A204.1 (cell line): ENCODE results near the gene HOXD13.

Experiments
- FAIRE-seq: peaks from 2 replicates; lab custom pipeline; 2012; peaks lifted over from hg19 to GRCh38; lab: Jason Lieb, UNC

Gene HOXD13

DNA sequence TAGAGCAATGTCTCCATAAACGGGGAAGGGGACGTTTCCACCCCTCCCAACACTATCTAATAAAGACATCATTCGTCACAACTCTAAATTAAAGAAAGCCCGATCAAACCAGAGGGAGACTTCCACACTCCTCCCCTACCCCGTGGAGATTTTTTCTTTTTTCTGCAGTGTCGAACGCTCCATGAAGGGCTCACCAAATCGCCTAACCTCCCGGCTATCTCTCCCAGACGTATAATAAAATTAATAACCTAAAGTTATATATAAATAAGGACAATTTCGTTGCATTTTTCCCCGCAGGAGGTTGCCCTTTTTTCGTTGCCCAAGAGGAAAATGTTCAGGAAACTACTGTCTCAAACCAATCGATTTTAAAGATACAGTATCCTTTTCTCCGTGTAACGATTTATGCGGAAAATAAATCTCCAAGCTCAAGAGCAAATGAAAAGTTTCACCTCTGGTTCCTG, 11.1 kb upstream of the HOXD13 start:
- no peak for FAIRE-seq

DNA sequence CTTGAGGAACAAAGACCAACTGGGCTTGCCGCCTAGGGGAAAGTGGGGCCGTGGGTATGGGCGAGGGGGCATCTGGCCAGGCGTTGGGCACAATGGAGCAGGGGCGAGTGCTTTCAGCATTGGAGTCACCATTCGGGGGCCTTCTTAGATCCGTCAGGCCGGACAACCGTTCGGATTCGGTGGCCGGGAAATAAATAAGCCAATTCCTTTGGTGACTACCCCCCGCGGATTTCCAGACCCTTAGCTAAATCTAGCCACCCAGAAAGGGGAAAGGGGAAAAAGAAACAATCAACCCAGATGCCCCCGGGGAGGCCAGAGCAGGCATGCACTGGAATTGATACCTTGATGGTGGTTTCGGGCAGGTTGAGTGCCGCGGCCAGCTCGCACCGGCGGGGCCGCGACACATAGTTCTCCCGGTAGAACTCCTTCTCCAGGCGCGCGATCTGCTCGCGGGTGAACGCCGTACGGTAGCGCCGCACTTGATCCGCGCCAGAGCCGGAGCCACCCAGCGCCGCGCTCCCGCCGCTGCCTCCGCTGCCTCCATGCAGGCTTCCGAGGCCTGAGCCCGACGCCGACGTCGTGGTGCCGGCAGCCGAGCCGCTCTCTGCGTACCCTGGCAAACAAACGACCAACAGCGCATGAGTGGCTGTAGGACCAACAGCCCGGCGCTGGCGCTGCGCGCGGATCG, 10.5 kb upstream of the HOXD13 start:
- no peak for FAIRE-seq

DNA sequence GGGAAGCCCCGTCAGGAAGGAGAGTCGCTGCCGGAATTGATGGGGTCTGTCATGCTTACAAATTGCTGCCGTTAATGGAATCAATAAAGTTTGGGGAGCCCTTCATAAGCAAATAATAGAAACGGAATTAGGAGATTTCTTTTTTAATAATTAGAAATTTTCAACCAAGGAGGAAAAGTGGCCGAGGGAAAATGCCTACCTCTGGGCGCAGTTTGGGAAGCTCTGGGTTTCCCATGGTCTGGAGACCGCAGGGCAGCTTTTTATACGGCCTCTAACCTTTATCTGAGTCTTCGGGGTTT, 10.0 kb upstream of the HOXD13 start:
- no peak for FAIRE-seq

DNA sequence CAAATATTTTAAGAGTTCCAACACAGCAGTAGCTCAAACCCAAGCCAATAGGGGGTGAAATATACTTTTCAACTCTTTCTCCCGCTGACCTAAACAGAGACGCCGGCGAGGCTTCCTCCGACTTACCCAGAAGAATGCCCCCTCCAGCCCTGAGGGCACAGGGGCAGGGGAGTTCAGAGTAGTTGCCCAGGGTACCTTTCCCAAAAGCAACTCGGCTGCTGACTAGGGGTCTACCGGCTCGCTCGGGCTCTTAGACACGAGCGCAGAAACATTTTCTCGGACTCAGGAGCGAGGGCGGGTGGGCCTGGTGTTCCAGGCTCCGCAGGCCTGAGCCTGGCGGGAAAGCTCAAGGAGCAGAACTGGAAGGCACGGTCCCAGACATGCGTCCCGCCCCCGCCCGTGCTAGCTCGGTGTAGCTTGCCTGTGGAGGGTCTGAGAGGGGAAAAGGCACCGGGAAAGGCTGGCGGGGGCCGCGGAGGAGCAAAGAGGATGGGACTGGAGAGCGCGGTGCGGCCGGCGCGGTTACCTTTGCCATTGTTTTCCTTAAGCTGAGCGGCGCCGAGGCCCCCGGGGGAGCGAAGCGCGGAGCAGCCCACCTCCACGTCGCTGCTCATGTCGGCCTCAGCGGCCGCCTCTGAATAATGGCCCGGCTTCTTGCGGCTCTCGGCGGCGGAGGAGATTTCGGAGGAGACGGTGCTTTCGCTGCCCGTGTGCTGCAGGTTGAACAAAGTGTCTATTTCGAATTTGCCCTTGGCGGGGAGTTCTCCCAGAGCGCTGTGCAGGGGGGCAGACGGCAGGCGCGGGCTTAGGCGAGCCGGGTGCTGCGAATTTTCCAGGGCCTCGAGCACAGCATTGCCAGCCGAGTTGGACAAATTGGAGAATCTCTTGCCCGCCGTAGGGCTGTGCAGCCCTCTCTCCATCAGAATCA, 9.4 kb upstream of the HOXD13 start:
- FAIRE-seq = no peak

DNA sequence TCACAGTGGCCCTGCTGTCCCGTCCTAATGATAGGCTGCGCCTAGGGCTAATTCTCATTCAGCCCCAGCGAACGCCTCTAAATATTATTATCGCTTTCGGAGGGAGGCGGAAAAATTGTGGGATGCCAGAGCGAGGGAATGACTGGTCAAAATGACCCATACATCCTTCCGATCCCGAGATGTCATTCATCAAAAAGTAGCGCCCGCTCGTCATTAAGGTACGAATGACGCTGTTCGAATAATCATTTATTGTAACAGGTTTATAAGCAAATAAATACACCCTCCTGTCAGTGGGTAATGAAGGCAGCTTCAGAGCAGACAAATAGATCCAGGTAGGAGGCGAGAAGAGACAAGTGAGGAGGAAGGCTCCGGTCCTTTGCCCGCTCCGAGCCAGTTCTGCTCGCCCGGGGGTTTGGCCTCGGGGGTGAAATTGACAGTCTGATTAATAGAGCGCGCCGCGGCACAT, 8.7 kb upstream of the HOXD13 start, which contains the start of gene EVX2:
Gene EVX2, minus strand, starts transcription at position 167 of the 466 bp plus-strand sequence. CDS start 186 bp downstream, outside the sequence.
- no peak for FAIRE-seq

DNA sequence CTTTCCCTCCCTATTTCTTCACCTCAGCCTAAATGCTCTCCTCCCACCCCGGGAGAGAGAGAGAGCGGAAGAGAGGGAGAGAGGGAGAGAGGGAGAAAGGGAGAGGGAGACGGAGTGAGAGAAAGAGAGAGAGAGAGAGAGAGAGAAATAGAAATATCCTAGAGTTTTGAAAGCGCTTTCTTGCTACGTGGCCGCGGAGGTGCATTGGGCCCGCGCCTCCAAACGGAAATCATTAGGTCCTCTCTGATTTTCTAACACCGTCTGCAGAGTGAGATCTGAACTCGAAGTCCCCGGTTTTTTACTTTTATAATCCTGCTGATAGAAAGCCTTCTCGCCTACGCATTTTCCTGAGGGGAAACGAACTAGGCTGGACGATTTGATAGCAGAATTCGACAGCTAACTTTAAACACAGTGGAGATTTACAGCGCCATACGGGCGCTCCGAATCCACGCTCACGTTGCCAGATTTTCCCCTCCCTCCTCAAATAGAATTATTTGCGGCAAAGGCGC, 7.9 kb upstream of the HOXD13 start:
- no peak for FAIRE-seq

DNA sequence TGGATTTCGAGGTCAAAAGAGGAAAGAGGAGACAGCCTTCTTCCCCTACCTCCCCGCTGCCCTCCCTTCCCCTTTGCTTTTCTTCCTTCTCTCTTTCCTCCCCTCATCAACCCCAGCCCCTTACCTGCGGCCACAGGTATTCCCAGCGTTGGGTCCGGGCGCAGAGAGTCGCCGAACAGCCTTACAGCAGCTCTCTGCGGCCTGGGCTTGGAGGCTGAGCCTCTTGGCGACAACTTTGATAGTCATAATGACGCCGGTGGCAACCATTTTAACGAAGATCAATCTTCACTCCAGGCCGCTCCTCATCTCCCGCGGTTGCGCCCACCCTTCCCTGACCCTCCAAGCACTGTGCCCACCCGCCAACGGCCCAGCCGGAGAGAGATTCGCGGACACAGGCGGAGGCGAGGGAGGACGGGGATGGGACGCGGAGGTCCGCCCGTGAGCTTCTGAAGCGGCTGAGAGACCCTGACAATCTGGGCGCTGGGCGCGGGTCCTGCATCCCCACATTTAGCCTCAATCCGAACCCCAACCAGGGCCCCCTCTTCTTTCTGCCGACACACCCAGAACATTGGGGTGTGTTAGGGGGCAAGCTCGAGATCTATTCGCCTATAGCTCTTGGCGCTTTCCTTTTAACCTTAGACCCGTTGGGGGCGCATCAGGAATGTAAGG, 7.3 kb upstream of the HOXD13 start:
- FAIRE-seq = no peak

DNA sequence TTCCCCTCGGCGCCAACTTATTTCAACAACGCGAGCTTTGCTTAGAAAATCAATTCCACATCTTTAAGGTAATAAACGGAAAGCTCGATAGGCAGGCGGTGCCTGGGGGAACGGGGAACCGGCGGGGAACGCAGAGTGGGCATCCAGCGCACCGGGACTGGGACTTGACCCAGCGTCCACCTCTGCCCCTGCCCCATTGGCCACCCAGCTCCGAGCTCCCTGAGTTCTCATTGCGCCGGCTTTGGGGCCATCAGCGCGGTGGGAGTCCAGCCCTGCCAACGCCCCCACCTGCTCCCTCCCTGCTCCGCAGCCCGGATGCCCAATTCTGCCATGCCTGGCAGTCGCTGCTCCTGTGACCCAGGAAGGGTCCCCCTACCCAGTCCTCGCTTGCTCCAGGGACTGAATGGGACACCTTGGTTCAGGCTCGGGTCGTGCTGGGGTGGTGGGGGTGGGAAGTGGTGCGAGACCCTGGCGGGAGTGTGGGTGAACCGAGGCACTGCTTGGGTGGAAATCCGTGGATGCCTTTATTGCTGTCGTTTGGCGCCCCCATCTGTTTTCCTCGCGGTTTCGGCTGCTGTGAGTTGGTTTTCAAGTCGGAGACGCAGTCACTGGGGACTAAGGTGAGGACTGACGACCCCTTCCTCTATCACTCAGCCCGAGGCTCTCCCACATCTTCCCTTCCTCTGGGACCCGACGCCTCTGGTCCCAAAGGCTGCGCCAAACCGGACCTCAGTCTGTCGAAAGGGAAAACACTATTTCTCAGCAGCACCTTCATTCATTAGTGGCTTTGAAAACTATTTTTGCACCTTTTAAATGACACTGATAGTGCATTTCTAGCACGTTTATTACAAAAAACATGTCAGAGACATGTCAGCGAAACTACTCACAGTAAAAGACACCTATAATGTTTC, 6.4 kb upstream of the HOXD13 start:
- no peak for FAIRE-seq

DNA sequence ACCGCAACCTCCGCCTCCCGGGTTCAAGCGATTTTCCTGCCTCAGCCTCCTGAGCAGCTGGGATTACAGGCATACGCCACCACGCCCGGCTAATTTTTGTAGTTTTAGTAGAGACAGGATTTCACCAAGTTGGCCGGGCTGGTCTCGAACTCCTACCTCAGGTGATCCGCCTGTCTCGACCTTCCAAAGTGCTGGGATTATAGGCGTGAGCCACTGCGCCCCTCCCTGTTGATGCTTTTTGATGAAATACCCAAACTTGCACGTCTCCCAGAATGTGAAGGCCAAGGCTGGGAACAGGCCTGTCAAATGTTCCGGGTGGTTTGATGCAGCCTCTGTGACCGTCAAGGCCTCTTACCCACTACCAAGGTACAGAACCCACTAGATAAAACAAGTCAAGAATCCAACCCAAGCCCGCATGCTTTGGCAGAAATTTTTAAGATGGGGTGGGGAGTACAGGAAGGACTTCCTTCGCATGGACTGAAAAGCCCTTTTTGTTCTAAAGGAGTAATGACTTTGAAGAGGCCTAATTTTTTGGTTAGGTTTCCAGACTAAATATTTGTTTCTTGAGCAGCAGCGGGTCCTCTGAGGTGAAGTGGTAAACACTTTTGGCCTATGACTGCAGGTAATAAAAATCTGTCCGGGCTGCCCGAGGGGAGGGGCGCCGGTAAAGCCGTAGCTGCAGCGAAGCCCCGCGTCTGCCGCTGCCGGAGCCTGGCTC, 5.0 kb upstream of the HOXD13 start:
- no peak for FAIRE-seq

DNA sequence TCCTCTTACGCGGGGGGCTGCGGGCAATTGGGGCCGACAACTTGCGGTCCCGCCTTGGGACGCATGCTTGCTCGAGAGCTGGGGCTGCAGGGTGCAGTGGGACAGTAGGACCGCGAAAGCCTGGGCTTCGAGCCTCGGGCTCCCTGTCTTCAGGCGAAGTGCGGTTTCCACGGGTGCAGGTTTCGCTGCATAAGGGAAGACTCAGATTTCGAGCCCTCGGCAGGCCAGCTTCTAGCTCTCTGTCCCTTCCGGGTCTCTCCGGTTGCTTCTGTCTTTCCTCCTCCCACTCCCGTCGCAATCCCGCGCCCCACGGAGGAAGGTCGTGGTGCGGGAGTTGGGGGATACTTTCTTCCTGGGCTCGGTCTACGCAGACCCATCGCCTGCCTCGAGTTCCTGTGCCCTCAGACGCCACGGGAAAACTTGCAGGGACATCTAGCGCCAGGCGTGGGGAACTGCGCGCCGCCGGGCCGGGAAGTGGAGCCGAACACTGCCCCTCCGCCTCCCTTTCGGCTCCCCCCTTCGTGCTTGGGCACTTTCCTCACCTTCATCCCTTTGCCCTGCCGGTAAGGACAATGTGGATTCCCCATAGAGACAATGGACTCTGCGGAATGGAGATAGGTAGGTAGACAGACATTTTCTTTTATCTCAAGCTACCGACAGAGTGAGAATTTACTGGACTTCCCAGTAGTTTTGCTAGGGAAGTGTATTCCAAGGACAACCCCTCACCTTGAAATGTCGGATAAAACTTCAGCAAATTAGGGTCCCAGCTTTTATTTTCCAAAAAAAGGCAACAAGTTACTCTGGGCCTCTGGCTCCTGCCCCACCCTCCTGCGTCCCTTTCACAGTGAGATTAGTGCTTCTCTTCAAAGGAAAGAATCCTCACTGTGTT, 4.2 kb upstream of the HOXD13 start:
- FAIRE-seq = no peak

DNA sequence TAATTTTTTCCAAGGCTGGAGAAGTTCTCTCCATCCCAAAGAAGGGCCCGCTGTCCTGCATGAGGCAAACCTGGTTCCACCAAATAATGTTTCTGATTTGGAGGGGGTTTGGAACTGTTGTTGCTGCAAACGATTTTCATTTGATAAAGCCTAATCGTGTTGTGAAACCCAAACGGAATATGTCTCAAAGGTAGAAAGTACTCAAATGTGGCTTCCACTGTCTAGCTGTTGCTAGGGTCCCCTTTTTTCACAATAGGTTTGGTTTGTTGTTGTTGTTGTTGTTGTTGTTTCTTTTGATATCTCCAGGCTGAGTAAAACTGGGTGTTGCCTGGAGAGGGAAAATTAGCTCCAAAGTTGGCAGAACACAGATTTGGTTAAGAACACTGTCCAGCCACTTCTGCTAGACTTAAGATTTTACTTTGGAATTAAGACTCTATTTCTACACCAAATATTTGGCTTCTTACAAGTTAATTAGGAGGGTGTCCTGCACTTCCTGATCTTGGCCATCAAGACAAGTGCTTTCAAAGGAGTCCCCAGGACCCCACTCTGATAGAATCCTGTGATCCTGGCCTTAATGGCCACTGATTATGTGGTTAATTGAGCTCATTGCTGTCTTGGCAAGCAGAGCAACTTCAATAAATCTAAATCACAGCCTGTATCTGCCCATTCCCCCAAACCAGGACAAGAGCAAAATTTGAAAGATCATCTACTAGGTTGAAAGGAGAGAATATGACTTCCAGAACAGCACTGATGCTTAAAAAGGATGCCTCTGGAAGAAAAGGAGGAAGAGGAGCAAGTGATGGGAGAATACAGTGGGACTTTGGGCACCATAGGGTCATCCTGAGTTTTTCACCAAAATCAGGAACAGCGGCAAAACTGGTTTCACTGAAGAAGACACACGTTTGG, 3.3 kb upstream of the HOXD13 start:
- FAIRE-seq = no peak

DNA sequence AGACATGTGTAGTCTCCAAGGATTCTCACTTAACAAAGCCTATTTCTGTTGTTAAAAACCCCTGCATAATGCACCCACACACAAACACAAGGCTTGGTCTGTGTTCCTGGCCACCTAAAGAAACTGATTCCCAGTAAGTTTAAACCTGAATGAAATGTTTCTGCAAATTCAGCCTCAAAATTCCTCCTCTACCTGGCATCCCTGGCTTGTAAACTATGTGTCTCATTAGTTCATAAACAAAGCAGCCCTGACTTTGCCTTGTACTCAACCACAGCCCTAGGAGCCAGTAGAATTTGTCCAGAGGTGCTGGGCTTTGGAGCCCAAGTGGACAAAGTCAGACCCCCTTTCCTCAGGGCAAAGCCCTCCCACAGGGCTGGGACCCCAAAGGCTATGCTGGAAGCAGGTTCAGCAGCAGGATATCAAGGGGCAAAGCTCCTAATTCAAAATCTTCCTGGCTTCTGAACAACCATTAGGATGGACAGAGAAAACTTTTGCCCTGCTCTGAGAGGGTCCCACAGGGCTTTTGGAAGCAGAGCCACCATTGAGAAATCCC, 2.6 kb upstream of the HOXD13 start:
- FAIRE-seq = no peak

DNA sequence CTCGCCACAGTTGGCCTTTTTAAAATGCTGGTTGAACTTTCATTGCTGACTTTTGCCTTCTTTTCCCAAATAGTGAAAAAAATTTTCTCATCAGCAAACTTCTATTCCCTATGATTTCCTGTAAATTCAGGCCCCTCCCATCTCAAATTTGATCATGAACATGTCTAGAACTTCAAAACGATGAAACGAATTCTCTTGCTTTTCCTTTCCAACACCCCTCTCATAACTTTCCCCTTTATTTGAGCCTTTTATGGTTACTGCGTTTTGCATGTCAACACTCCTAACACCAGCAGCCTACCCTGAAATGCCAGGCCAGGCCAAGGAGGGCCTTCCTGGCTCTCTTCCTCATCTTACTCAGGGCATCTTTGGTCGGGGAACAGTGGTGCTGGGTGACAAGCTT, 1.7 kb upstream of the HOXD13 start:
- FAIRE-seq = no peak

DNA sequence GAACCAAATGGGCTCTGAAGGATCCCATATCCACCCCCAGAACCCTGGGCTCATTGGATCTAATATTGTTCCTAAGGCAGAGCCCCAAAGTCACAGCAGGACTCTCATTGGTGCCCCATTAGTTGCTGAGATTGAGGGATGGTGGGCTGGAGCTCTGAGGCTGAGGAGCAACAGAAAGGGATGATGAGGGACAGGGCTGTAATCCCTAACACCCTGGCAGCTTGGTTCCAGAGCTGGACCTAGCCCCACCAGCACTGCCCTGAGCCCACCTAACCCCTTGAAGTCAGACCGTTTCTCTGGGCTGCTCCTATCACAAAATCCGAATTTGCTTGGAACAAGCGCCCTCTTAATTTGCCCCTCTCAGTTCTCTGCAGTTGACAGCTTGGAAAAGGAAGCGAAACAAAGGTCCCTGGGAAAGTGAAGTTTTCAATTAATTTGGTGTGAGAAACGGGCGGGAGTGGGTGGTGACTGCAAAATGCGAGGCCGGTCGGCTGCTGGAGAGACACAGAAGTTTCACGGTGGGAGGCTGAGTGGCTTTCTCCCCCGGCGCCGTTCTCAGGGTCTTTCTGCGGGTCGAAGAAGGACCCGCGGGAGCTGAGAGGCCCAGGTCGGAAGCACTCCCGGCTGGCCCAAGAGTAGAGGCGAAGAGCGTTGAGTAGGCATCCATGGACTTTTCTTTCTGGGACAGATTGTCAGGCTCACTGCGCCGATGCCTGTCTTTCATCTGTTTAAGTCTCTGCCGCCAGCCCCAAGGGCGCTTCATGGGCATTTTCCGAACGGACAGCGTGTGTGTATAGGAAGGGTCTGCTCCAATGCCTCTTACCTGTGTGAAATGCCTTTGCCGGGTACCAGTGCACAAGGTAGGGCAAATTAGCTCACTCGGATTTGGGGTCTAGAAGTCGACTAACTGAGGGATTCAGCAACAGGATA, 927 bp upstream of the HOXD13 start:
- no peak for FAIRE-seq

DNA sequence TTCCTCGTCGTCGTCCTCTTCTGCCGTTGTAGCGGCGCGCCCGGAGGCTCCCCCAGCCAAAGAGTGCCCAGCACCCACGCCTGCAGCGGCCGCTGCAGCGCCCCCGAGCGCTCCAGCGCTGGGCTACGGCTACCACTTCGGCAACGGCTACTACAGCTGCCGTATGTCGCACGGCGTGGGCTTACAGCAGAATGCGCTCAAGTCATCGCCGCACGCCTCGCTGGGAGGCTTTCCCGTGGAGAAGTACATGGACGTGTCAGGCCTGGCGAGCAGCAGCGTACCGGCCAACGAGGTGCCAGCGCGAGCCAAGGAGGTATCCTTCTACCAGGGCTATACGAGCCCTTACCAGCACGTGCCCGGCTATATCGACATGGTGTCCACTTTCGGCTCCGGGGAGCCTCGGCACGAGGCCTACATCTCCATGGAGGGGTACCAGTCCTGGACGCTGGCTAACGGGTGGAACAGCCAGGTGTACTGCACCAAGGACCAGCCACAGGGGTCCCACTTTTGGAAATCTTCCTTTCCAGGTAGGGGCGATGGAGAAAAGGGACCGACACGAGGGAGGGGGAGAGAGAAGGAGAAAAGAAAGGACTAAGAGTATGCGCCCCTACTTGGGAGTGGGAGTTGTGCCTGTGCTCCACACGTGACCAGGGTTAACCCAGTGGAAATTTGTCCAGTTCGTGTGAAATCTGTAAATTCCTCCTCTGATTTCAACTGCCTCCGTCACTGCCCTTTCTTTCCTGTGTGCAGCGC, 800 bp downstream of the HOXD13 start:
- FAIRE-seq = no peak

DNA sequence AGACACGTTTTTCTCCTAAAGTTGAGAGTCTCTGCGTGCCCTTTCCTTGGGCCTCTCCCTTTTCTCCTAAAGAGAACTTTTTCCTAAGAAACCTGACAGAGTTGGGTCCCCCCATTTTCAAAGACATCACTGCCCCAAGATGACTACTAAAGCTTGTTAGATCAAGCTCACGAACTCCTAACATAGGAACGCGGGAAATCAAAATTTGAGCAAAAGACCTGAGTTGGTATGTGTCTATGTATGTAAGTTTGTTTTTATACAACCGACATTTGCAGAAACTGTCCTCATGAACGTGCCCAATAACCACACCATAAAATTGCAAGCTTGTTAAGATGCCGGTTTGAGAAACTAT, 1.4 kb downstream of the HOXD13 start:
- FAIRE-seq = no peak

DNA sequence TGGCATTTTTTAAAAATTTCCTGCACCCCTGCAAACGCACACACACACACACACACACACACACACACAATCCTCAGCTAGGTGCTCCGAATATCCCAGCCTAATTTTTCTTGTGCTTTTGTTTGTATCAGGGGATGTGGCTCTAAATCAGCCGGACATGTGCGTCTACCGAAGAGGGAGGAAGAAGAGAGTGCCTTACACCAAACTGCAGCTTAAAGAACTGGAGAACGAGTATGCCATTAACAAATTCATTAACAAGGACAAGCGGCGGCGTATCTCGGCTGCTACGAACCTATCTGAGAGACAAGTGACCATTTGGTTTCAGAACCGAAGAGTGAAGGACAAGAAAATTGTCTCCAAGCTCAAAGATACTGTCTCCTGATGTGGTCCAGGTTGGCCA, 1.8 kb downstream of the HOXD13 start:
- FAIRE-seq = no peak
